ENCODE measurements around the gene FABP7.

FABP7 gene

DNA sequence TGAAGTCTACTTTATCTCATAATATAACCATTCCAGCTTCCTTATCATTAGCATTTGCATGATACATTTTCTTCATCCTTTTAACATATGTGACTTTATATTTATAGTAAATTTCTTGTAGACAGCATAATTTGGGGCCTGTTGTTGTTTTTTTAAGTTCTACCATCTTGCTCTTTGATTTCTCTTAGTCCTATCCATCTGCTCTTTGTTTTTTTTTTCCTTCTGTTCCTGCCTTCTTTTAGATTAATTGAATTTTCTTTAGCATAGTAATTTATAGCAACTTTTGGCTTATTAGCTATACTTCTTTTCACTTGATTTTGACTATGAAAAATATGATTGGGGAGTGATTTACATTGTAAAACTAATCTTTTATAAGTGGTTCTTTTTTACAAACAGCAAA, 19.2 kb upstream of the FABP7 start:
- DNase-seq = no peak

DNA sequence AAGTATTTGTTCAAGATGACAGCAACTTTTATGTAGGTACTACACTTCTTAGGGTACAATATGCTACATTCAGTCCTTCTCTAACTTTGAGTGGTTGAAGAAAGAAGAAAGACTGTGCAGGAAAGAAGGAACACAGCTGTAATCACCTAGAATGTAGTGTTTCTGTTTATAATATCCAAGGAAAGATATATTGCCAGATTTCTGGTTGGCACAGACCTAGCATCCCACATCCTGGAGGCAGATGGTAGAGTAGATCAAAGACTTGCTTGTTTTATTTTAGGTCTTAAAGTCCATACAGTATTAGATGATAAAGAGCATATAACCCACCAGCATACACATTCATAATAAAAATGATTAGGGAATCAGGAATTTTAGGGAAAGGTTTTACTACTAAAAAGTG, 13.3 kb upstream of the FABP7 start:
- no peak for DNase-seq

GRCh38 chr6:122770835-122771601, 8.5 kb upstream of the FABP7 start:
- DNase-seq = no peak

- no peak for DNase-seq
These were observed 6.6 kb upstream of the FABP7 start for GRCh38 chr6:122772724-122773415.

DNA sequence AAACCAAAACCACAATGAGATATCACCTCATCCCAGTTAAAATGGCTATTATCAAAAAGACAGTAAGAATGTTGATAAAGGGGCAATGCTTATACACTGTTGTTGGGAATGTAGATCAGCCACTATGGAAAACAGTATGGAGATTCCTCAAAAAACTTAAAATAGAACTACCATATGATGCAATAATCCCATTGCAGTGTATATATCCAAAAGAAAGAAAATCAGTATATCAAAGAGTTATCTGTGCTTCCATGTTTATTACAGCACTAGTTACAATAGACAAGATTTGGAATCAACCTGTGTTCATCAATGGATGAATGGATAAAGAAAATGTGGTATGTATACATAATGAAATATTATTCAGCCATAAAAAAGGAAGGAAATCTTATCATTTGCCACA, 3.5 kb upstream of the FABP7 start:
- no peak for DNase-seq

GRCh38 chr6:122778302-122778701, 1.2 kb upstream of the FABP7 start:
- no peak for DNase-seq

DNA sequence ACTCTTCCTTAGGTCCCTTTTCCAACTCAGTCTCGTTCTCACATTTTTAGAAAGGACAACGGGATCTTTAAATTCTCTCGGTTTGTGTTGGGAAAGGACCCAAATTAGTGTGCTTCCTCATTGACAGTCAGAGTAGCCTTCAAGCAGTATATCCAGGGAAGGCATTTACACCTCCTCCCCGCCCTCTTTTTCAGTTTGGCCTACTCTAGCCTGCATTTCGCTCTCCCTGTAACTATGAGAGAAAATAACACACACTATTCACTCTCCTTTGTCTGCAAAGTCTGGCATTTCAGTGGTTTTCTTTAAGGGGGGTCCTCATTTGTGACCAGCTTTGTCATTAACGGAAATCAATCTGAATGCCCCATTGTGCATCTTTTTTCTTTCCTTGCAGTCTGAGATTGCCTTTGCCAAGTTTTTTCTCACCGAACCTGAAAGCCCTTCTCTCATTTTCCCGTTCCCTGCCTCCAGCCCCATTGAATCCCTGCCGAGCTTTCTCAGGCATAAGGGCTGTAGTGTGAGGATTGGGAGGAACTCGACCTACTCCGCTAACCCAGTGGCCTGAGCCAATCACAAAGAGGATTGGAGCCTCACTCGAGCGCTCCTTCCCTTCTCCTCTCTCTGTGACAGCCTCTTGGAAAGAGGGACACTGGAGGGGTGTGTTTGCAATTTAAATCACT, 393 bp upstream of the FABP7 start:
- no peak for DNase-seq

GRCh38 chr6:122780114-122780513, 598 bp downstream of the FABP7 start:
- no peak for DNase-seq

- no peak for DNase-seq
These were observed 2.2 kb downstream of the FABP7 start for GRCh38 chr6:122781716-122782115.

GRCh38 chr6:122783401-122783800, 3.9 kb downstream of the FABP7 start:
- no peak for DNase-seq

DNA sequence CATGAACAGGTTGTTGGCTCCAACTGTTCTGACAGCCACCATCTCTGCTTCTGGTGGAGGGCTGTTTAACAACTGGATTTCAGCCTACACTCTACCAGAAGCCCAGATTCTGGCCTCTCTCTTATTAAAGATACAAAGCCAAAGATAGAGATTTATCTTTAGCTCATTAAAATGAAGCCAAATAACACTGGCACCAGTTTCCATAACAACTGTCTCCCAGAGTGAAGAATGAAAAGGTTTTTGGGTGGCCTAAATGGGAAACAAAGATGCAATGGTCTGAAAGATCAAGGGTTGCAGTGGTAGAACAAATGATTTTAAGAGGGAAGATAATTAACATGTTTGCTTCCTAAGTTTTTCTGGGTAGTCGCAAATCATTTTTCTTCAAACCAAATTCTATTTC, 6.4 kb downstream of the FABP7 start:
- no peak for DNase-seq

- no peak for DNase-seq
These were observed 8.2 kb downstream of the FABP7 start for GRCh38 chr6:122787721-122788120.

GRCh38 chr6:122788208-122788607, 8.7 kb downstream of the FABP7 start:
- no peak for DNase-seq

GRCh38 chr6:122788663-122789181, 9.2 kb downstream of the FABP7 start:
- DNase-seq = no peak

GRCh38 chr6:122789182-122790027, 9.9 kb downstream of the FABP7 start, which contains the start of gene SMPDL3A:
TSS of gene SMPDL3A (plus strand) at chr6:122789258. CDS start at chr6:122789347, 89 bp downstream.
- no peak for DNase-seq

DNA sequence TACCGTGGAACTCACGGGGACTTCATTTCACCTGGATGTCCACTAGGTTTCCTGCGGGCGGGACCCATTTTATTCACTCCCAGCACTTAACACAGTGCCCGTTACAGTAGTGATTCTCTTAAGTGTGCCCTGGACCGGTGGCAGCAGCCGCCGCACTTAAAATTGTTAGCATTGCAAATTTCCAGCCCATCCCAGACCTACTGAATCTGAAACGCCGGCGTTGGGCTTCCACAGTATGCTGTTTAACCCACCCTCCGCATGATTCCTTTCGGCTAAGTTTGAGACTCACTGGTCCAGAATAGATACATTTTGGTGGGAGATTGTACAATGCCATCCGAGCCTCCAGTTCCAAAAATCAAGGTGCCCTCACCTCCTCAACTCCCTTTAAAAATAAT, 10.5 kb downstream of the FABP7 start:
- no peak for DNase-seq

GRCh38 chr6:122790423-122791309, 11.2 kb downstream of the FABP7 start:
- no peak for DNase-seq

- DNase-seq = no peak
These were observed 11.8 kb downstream of the FABP7 start for GRCh38 chr6:122791310-122791679.

DNA sequence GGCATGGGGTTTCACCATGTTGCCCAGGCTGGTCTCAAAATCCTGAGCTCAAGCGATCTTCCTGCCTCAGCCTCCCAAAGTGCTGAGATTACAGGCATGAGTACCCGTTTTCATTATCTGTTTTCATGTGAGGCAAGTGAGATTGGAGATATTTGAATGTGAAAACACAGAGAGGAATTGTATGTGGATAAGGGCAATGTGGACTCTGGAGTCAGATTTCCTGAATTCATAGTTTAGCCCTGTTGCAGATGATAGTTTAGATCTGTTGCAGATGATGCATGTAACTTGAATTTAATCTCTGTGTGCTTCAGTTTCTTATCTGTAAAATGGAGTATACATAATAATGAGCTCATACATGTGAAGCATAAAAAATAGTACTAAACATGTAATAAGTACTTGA, 13.2 kb downstream of the FABP7 start:
- no peak for DNase-seq

GRCh38 chr6:122797537-122797936, 18.0 kb downstream of the FABP7 start:
- DNase-seq = no peak

DNA sequence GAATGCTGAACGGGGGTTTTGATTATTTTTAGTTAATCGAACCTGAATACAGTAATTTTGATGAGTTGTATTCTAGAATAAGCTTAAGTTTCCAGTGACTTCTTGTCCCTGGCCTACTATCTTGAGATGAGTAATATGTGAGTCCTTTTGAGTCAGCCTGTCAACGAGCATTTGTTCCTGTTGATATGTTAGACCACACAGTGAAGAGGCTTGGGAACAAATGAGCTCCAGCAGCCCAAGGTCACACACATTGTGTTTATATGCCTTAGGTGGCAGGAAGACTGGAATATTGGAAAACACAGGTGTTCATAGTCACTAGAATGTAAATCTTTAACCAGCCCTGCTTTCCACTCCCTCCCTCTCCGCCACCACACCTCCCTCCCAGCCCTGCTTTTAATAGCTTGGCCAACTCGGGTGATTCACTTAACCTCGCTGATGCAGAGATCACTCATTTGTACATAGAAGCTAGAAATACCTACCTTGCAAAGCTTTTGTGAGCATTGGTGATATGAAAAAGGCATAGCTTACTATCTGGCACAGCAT, 18.7 kb downstream of the FABP7 start:
- no peak for DNase-seq

All from CD4-positive, alpha-beta T cell treated with Interleukin-21 for 1 hour (primary cell).